Testis (tissue), 2 donors: Measurements from ENCODE around the gene WHRN.

Experiments used
- CTCF ChIP-seq, 3 experiments: fragments of 450-650 bp in 2 of 3; fragments of 200-600 bp in 1 of 3; sonication (generic) in 1 of 3; IDR thresholded peaks; one replicate each; pipeline ENCODE4 v1.5.1; 2016 to 2019; ENCODE audit warnings: antibody characterized with exemption in 3 of 3, mild to moderate bottlenecking in 2 of 3, moderate library complexity in 1 of 3
- POLR2A ChIP-seq: fragments of 450-650 bp; IDR thresholded peaks from one replicate; pipeline ENCODE4 v1.6.1; 2017; ENCODE audit warnings: antibody characterized with exemption, mild to moderate bottlenecking, moderate library complexity

DNA sequence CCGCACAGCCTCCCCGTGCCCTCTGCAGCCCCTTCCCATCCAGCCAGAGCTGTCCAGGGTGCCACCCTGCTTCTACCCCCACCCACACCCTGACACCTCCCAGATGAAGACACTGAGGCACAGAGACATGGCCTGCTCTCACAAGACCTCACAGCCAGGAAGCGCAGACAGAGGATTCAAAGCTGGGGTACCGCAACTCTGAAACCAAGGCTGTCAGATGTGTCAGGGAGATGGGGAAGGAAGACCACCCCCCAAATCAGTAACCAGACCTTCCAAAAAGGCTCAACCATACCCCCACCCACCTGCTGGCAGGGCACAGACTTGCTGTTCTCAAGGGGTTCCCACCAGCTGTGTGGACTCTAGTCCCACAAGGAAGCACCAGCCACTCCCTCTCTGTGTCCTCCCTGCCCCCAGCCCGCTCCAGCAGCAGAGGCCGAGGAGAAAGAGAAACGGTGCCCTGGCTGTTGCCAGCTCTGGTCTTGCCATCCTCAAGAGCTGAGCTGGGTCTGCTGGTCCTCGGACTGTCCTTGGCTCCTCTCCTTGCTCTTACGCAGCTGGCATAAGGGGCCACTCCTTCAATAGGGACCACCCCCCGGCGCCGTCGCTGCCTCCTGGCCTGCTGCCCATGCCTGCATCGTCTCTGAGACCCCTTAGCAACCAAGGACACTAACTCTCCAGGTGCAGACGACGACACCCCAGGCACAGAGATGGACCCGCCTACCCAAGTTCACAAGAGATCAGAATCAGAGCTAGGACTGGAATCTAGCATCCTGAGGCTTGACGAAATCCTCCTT, 118.2 kb downstream of the WHRN start:
- no peak for TF ChIP-seq CTCF (IDR thresholded peaks at IDR 0.05)
- no peak for TF ChIP-seq POLR2A
